Spleen (tissue), 7 donors: ENCODE measurements around the gene NTRK2.

Experiments
- CTCF ChIP-seq, 11 experiments: fragments of 200-600 bp in 7 of 11; fragments of 450-650 bp in 4 of 11; sonication (generic) in 4 of 11; IDR thresholded peaks in 8 of 11; conservative IDR thresholded peaks in 3 of 11; 1 replicate in 7 of 11; 2 replicates in 4 of 11; pipeline versions ENCODE4 v1.4.0 to v1.8.0; 2016 to 2021; ENCODE audit warnings: antibody characterized with exemption in 11 of 11, inconsistent platforms in 4 of 11, mild to moderate bottlenecking in 1 of 11
- POLR2A ChIP-seq, 3 donors: fragments of 450-650 bp; IDR thresholded peaks; one replicate each; pipeline ENCODE4 v1.5.1; 2017; ENCODE audit warnings: antibody characterized with exemption in 3 of 3, mild to moderate bottlenecking in 1 of 3
- POLR2AphosphoS5 ChIP-seq, 3 donors: sonication (generic); formaldehyde crosslinking; IDR thresholded peaks; one replicate each; pipeline ENCODE4 v1.5.1; 2017; ENCODE audit warnings: antibody characterized with exemption in 3 of 3
- donor health status: DM: no; HTN: no; CAD: no; lungs with moderate emphysema.
- donor health status: DM: no; HTN: no; CAD: no.
- donor health status: DM: no; HTN: no; CAD: no.

GRCh38 chr9:84975926-84976325, 306.4 kb downstream of the NTRK2 start:
- TF ChIP-seq CTCF (IDR thresholded peaks at IDR 0.05 in 8 of 11, conservative IDR thresholded peaks at IDR 0.05 in 3 of 11): no peak
- TF ChIP-seq POLR2AphosphoS5 (IDR thresholded peaks at IDR 0.05): no peak
- TF ChIP-seq POLR2A (IDR thresholded peaks at IDR 0.05): no peak
